ENCODE measurements around the gene PSMG4.

DNA sequence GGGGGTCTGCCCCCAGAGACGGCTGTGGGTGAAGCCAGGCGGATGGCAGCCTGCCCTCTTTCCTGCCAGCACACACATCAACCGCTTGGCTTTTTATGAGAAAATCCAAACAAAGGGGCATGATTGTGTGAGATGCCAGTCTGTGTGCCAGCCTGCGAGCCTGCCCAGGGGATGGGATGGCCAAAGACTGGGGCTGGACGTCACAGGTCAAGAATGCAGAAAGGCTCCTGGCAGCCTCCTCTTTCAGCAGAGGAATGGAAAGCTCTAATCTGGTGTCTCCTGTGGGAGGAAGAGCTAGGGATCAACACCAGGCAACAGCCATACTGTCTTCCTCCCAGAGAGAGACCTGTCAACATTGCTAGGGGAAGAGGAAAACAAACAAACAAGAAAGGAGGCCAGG lies 47.1 kb upstream of the PSMG4 start:
- TF ChIP-seq EZH2 (IDR thresholded peaks at IDR 0.05; ENCODE audit: low read depth, low read length, severe bottlenecking) (no peak), NANOG (IDR thresholded peaks at IDR 0.05; ENCODE audit: insufficient read depth, low read depth, low read length, poor library complexity, severe bottlenecking) (no peak)

Measured in H1 (cell line).